Measurements from ENCODE around the gene LRRC75B.
"Not testable (repeated sequence)": the region's sequence is repeated elsewhere in the genome, so short reads cannot be mapped to it uniquely, and the experiment has no call there.

Gene LRRC75B

GRCh38 chr22:24565077-24565476, 27.8 kb downstream of the LRRC75B start:
- Histone ChIP-seq H3K9ac (ENCODE audit: low read depth, low read length) (no peak overlapping the region), H3K36me3 (ENCODE audit: control insufficient read depth, insufficient read depth, low read length) (peaks cover 83% of the 10 kb centered on the region), H3K27me3 (ENCODE audit: control insufficient read depth, insufficient read depth, low read length) (no peaks in the 10 kb centered on the region), H3K9me3 (ENCODE audit: control insufficient read depth, insufficient read depth, low read length) (no peaks in the 10 kb centered on the region), H3K4me3 (ENCODE audit: low read depth, low read length) (no peak overlapping the region), H3K4me1 (ENCODE audit: control insufficient read depth, insufficient read depth, low read length) (no peaks in the 10 kb centered on the region), H3K27ac (ENCODE audit: low read depth, low read length) (no peak overlapping the region)

GRCh38 chr22:24564376-24565058, 28.4 kb downstream of the LRRC75B start:
- Histone ChIP-seq H3K36me3 (ENCODE audit: control insufficient read depth, insufficient read depth, low read length) (peaks cover 81% of the 10 kb centered on the region), H3K27ac (ENCODE audit: low read depth, low read length) (no peak overlapping the region)

GRCh38 chr22:24563246-24563645, 29.6 kb downstream of the LRRC75B start:
- Histone ChIP-seq H3K9me3 (ENCODE audit: control insufficient read depth, insufficient read depth, low read length) (no peaks in the 10 kb centered on the region), H3K27ac (ENCODE audit: low read depth, low read length) (no peak overlapping the region), H3K27me3 (ENCODE audit: control insufficient read depth, insufficient read depth, low read length) (no peaks in the 10 kb centered on the region), H3K4me1 (ENCODE audit: control insufficient read depth, insufficient read depth, low read length) (no peaks in the 10 kb centered on the region), H3K9ac (ENCODE audit: low read depth, low read length) (no peak overlapping the region), H3K4me3 (ENCODE audit: low read depth, low read length) (no peak overlapping the region), H3K36me3 (ENCODE audit: control insufficient read depth, insufficient read depth, low read length) (peaks cover 83% of the 10 kb centered on the region)

More at GRCh38 chr22:24564376-24565058, 28.4 kb downstream of the LRRC75B start:
- H3K27me3 ChIP-seq (ENCODE audit: control insufficient read depth, insufficient read depth, low read length), result no peaks in the 10 kb centered on the region
- no peak overlapping the region for H3K9ac ChIP-seq (ENCODE audit: low read depth, low read length)
- no peak overlapping the region for H3K4me3 ChIP-seq (ENCODE audit: low read depth, low read length)
- H3K9me3 ChIP-seq (ENCODE audit: control insufficient read depth, insufficient read depth, low read length), result no peaks in the 10 kb centered on the region
- H3K4me1 ChIP-seq (ENCODE audit: control insufficient read depth, insufficient read depth, low read length), result no peaks in the 10 kb centered on the region

GRCh38 chr22:24559471-24559870, 33.4 kb downstream of the LRRC75B start:
- Histone ChIP-seq H3K36me3 (ENCODE audit: control insufficient read depth, insufficient read depth, low read length) (peaks cover 63% of the 10 kb centered on the region), H3K9ac (ENCODE audit: low read depth, low read length) (no peak overlapping the region), H3K4me3 (ENCODE audit: low read depth, low read length) (no peak overlapping the region), H3K9me3 (ENCODE audit: control insufficient read depth, insufficient read depth, low read length) (no peaks in the 10 kb centered on the region), H3K27me3 (ENCODE audit: control insufficient read depth, insufficient read depth, low read length) (no peaks in the 10 kb centered on the region), H3K4me1 (ENCODE audit: control insufficient read depth, insufficient read depth, low read length) (peaks cover 9% of the 10 kb centered on the region; the same call in 1 of the 2 replicates), H3K27ac (ENCODE audit: low read depth, low read length) (no peak overlapping the region)

GRCh38 chr22:24555165-24556039, 37.5 kb downstream of the LRRC75B start, which contains the start of gene SNRPD3:
Gene SNRPD3, plus strand, starts transcription at chr22:24555999. Its CDS starts 1,676 bp downstream, at chr22:24557675.
- peak within 1 kb of the TSS; percentile 95 for H3K9ac ChIP-seq (ENCODE audit: low read depth, low read length)
- H3K27me3 ChIP-seq (ENCODE audit: control insufficient read depth, insufficient read depth, low read length), result no peaks in the 10 kb centered on the region
- peak within 1 kb of the TSS; percentile 94 for H3K4me3 ChIP-seq (ENCODE audit: low read depth, low read length)
- H3K9me3 ChIP-seq (ENCODE audit: control insufficient read depth, insufficient read depth, low read length), result no peaks in the 10 kb centered on the region
- H3K36me3 ChIP-seq (ENCODE audit: control insufficient read depth, insufficient read depth, low read length), result peaks cover 38% of the 10 kb centered on the region
- H3K27ac ChIP-seq (ENCODE audit: low read depth, low read length), result peak within 1 kb of the TSS; percentile 97
- H3K4me1 ChIP-seq (ENCODE audit: control insufficient read depth, insufficient read depth, low read length), result peaks cover 16% of the 10 kb centered on the region

- H3K4me1 ChIP-seq (ENCODE audit: control insufficient read depth, insufficient read depth, low read length), result peaks cover 16% of the 10 kb centered on the region
- peak within 1 kb of the TSS; percentile 97 for H3K27ac ChIP-seq (ENCODE audit: low read depth, low read length)
- no peaks in the 10 kb centered on the region for H3K9me3 ChIP-seq (ENCODE audit: control insufficient read depth, insufficient read depth, low read length)
- H3K27me3 ChIP-seq (ENCODE audit: control insufficient read depth, insufficient read depth, low read length), result no peaks in the 10 kb centered on the region
- peaks cover 35% of the 10 kb centered on the region for H3K36me3 ChIP-seq (ENCODE audit: control insufficient read depth, insufficient read depth, low read length)
- H3K4me3 ChIP-seq (ENCODE audit: low read depth, low read length), result peak within 1 kb of the TSS; percentile 94
- H3K9ac ChIP-seq (ENCODE audit: low read depth, low read length), result peak within 1 kb of the TSS; percentile 95
These were observed 38.3 kb downstream of the LRRC75B start, which contains the start of gene GUCD1 for GRCh38 chr22:24554313-24555164. Gene GUCD1, minus strand, starts transcription at chr22:24555138. Its CDS starts 147 bp downstream, at chr22:24554991.

GRCh38 chr22:24553597-24554312, 39.1 kb downstream of the LRRC75B start:
- Histone ChIP-seq H3K9ac (ENCODE audit: low read depth, low read length) (peak overlapping the region; percentile 87; the same call in 1 of the 2 replicates), H3K9me3 (ENCODE audit: control insufficient read depth, insufficient read depth, low read length) (no peaks in the 10 kb centered on the region), H3K27ac (ENCODE audit: low read depth, low read length) (no peak overlapping the region), H3K36me3 (ENCODE audit: control insufficient read depth, insufficient read depth, low read length) (peaks cover 29% of the 10 kb centered on the region), H3K4me1 (ENCODE audit: control insufficient read depth, insufficient read depth, low read length) (peaks cover 16% of the 10 kb centered on the region), H3K4me3 (ENCODE audit: low read depth, low read length) (peak overlapping the region; percentile 92), H3K27me3 (ENCODE audit: control insufficient read depth, insufficient read depth, low read length) (no peaks in the 10 kb centered on the region)

GRCh38 chr22:24552503-24553286, 40.2 kb downstream of the LRRC75B start:
- H3K9ac ChIP-seq (ENCODE audit: low read depth, low read length); H3K4me3 ChIP-seq (ENCODE audit: low read depth, low read length); H3K27ac ChIP-seq (ENCODE audit: low read depth, low read length); H3K27me3 ChIP-seq (ENCODE audit: control insufficient read depth, insufficient read depth, low read length); H3K9me3 ChIP-seq (ENCODE audit: control insufficient read depth, insufficient read depth, low read length): not testable (repeated sequence)
- H3K4me1 ChIP-seq (ENCODE audit: control insufficient read depth, insufficient read depth, low read length), result peaks cover 16% of the 10 kb centered on the region
- peaks cover 29% of the 10 kb centered on the region for H3K36me3 ChIP-seq (ENCODE audit: control insufficient read depth, insufficient read depth, low read length)

- H3K9me3 ChIP-seq (ENCODE audit: control insufficient read depth, insufficient read depth, low read length), result no peaks in the 10 kb centered on the region
- H3K9ac ChIP-seq (ENCODE audit: low read depth, low read length), result no peak overlapping the region
- H3K4me3 ChIP-seq (ENCODE audit: low read depth, low read length), result no peak overlapping the region
- H3K27me3 ChIP-seq (ENCODE audit: control insufficient read depth, insufficient read depth, low read length), result no peaks in the 10 kb centered on the region
- peak overlapping the region; percentile 10 for H3K27ac ChIP-seq (ENCODE audit: low read depth, low read length)
- H3K4me1 ChIP-seq (ENCODE audit: control insufficient read depth, insufficient read depth, low read length), result peaks cover 7% of the 10 kb centered on the region; the same call in 1 of the 2 replicates
- H3K36me3 ChIP-seq (ENCODE audit: control insufficient read depth, insufficient read depth, low read length), result peaks cover 36% of the 10 kb centered on the region
These were observed 41.9 kb downstream of the LRRC75B start for GRCh38 chr22:24550902-24551435.
